GM20431 (cell line): Measurements from ENCODE around the gene MORN1.
"Not testable (repeated sequence)": the region's sequence is repeated elsewhere in the genome, so short reads cannot be mapped to it uniquely, and the experiment has no call there.

ENCODE experiments used
- in situ Hi-C: fragments of 300-500 bp; cut with MseI, MboI; formaldehyde crosslinking; loops from one replicate; pipeline ENCODE4 v1.15.0; 2020; ENCODE audit warnings: low sequenced_read_pairs; ENCODE audit not compliant: unreplicated experiment

The MORN1 gene

DNA sequence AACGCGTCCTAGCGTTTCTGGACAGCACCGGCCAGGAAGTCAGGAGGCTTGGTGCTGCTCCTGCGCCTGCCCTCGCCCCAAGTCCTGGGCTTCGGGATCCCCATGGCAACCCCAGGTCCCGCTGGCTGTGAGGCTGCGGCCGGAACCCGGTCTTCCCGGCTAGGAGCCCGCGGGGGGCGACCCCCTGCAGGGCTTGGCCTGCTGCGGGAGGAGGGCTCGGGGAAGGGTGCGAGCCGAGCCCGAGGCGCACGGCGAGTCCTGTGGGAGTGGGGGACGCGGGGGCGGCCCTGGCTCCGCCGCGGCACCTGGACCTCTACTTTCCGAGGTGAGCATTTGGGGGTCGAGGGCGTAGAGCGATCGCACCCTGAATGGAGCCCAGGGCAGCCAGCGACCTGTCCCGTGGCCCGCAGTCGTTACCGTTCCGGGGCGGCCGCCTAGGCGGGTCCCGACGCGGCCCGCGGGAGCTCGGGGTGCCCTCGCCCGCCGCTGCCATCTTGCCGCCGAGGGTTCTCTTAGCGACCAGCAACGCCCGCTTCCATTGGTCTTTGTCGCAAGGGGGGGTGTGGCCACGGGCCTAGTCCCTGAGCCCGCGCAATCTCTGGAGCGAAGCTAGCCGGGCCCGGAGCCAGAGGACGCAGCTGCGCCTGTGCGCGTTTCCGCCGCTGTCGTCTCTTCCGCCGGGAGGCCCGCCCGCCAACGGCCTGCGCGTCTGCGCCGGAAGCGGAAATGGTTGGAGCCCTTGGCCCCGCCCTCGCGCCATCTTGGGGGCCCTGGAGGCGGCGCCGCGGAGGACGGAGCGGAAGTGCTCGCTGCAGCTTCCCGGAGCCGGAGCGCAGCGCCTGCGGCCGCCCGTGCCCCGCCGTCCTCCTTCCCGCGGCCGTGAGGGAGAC, at the start of gene MORN1, which contains the start of gene RER1:
Gene MORN1 (minus strand): TSS at position 514 of the 890 bp plus-strand sequence. CDS start 21 bp downstream, at position 493.
Gene RER1 (plus strand): TSS at position 801 of the 890 bp plus-strand sequence. CDS start 3,950 bp downstream, outside the sequence.
- in situ Hi-C loops, result no loop called here

DNA sequence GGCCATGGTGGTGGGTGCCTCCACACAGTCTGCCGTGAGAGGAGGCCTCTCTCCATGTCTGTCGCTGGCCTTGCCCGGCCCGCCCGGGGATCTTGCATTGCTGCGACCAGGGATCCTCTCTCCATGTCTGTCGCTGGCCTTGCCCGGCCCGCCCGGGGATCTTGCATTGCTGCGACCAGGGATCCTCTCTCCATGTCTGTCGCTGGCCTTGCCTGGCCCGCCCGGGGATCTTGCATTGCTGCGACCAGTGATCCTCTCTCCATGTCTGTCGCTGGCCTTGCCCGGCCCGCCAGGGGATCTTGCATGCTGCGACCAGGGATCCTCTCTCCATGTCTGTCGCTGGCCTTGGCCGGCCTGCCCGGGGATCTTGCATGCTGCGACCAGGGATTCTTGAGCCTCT, 49.0 kb upstream of the MORN1 start:
- in situ Hi-C loops, result not testable (repeated sequence)

DNA sequence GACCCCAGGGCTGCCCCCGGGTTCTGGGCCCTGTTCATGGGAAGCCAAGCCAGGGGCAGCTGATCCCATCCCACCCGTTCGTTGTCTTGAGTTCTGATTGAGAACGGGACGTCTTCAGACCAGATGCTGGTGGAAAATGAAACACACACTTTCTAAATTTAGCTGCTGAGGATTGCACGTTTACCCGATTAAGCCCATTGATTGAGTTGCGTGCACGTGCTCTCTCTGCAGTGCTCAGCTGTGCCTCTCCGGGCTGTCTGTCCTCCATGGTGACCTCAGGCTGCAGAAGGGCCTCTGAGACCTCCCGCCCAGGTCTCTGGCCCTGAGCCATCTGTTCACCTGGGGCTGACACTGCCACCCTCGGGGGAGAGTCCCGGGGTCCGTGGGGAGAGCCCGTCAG, 48.0 kb upstream of the MORN1 start:
- in situ Hi-C loops, result no loop called here

DNA sequence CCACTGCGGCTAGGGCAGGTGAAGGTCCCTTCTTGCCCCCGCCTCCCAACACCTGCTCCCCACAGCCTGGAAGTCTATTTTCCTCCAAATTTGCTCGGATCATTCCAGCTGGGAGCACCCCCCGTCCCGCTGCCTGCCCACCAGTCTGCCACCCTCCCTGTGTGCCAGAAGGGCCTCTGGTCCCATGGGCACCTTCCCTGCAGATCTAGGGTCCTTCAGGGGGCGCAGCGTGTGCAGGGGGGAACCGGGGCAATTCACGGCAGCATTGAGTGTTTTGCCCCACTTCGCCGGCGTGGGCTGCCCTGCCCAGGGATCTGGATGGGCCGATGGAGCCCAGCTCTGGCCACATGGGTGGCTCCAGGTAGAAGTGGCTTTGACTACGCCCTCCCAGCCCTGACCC, 47.3 kb upstream of the MORN1 start:
- in situ Hi-C loops, result no loop called here

DNA sequence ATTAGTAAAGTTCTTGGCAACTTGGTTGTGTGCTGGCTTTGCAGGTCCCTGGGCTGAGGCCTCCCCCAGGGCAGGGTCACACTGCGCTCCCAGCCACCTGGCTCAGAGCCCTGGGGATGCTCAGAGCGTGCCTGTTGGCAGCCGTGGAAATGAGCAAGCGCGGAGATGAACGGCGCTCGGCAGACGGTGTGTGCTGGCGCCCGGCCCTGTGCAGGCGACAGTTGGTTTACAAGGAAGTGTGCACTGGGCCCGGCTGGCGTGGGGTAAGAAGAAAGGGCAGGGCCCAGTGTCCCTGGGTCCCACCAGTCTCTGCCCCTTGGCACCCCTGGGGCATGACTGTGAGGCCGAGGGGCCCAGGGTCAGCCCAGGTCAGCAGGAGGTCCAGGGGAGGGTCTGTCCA, 46.7 kb upstream of the MORN1 start:
- in situ Hi-C loops, result no loop called here

DNA sequence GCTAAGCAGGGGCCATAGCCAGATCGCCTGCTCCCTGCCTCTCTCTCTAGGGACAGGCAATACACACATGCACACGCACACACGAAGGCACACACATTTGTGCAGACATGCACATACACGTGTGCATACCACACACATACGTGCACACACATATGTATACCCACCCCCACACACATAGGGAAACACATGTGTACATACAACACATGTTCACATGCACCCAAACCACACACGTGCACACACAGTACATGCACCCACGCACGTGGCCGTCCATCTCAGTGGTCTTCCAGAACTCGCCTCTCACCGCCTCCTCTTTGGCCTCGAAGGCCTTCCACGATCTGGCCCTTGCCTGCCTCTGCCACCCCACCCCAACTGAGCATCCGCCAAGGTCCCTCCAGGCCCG, 46.3 kb upstream of the MORN1 start:
- in situ Hi-C loops, result no loop called here

DNA sequence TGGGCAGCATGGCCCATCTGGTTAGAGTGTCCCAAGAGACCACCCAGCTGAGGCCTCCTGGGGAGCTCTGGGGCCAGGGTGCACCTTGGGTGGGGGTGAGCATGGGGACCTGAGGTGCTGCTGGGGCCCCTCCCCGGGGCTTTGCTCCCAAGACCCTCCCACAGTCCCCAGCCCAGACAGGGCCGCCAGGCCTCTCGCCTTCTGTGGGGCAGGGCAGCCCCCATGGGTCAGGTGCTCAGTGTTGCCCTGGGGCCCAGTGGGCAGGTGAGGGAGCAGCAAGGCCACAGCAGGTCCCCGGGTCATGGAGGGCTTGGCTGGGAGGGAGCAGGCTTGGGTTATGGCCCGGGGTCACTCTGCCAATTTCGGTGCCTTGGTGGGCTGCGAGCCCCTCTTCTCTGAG, 45.5 kb upstream of the MORN1 start:
- in situ Hi-C loops, result no loop called here

DNA sequence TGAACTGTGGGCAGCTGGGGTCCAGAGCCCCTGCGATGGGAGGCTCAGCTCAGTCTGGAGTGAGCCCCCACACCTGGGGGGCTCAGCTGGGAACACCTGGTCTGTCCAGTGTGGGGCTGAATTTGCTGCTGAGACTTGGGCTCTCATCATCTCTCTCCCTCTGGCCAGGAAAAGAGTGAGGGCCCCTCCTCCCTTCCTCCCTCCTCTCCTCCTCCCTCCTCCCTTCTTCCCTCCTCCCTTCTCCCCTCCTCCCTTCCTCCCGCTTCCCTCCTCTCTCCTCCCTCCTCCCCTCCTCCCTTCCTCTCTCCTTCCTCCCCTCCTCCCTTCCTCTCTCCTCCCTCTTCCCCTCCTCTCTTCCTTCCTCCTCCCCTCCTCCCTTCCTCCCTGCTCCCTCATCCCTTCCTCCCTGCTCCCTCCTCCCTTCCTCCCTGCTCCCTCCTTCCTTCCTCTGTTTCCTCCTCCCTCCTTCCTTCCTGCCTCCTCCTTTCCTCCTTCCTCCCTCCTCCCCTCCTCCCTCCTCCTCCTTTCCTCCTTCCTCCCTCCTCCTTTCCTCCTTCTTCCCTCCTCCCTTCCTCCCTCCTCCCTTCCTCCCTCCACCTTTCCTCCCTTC, 44.5 kb upstream of the MORN1 start:
- in situ Hi-C loops, result no loop called here

DNA sequence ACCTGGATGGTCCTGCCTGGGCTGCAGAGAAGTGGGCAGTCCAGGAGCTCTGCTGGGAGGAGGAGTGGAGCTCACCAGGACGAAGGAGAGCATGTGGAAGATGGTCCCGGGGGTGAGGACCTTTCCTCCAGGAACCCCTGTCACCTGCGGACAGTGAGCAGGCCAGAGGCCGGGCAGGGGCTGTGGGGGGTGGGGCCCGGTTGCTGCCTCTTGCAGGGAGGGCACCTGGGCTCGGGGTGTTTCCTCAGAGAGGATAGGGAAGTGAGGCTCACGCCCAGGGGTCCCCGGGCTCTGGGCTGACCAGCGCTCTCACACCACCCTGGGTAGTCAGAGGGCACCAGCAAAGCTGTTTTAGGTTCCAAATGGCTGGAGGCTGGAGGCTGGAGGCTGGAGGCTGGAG, 43.7 kb upstream of the MORN1 start:
- in situ Hi-C loops, result no loop called here

DNA sequence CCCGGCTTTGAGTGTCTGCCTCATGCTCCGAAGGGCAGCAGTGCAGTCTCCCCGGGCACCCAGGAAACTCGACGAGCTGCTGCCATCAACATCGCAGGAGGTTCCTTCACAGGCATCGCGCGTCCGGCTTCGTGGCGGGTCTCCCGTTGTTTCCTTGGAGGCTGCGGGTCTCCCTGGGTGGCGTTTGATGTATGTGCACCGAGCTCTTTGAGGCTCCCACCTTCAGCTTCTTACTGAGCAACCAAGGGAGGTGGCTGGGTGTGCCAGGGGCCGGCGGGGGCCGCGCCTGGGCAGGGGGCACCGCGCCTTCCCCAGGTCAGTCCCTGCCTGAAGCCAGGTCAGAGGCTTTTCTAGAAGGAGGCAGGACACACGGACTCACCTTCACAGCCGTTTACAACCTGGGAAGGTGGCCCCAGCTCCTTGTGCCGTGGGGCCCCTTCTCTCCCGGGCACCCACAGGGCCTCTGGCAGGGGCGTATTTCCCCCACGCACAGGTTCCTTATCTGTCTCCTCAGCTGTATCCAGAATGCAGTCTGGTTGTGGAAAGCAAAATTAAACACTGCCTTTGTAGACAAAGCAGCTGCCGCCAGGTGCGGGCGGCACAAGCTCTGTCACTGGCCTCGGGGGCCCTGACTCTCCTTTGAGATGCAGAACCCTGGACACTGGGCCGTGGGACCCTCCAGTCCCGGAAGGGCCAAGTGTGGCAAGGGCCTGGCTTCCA, 42.7 kb upstream of the MORN1 start:
- in situ Hi-C loops, result no loop called here

DNA sequence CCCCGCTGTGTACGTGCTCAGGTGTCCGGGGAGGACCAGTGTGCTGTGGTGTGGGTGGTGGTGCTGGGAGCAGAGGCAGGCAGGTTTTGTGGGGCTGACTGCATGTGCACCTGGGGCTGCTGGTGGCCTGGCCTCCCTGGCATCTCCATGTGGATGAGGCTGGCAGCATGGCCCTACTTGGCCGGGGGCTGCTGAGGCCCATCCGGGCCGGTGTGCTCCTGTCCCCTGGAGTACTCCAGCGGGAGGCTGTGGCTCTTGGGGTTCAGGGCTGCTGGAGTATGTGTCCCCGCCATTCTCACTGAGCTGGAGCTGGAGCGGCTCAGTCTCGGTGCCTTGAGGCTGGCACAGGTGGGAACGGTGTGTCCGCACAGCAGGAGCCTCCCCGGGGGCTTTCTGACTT, 41.8 kb upstream of the MORN1 start:
- in situ Hi-C loops, result no loop called here

DNA sequence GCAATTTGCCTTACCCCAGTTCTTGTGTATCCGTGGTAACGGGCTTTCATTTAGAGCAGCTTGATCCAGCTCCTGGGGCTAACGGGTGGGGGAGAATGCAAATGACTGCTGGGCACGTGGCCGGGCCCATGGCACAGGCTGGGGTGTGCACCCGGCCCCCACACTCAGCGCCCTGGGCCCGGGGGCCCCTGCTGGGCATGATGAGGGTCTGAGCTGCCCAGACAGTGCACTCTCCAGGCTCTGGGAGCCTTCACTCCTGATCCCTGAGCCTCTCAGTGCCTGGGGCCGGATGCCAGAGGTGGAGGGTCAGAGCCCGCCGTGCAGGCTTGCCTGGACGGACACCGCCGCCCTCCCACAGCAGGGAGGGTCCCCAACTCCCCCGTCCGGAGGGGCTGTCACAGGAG, 41.1 kb upstream of the MORN1 start:
- in situ Hi-C loops, result no loop called here

DNA sequence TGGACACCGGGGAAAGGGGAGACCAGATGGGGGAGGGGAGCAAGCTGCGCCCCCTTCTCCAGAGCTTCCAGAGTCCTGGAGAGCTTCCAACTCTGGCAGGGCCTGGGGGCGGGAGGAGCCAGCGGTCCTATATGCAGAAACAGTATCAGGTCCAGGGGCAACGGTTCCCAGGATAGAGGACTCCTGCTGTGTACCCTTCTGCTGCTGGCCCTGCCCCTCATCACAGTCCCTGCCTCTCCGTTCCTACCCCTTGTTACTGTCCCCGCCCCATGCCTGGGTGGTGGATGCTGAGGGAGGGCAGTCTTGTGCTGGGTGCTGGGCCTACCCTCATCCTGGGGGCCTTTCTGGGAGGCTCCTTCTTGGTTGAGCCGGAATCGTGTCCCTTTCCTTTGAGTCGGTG, 40.2 kb upstream of the MORN1 start:
- in situ Hi-C loops, result no loop called here

DNA sequence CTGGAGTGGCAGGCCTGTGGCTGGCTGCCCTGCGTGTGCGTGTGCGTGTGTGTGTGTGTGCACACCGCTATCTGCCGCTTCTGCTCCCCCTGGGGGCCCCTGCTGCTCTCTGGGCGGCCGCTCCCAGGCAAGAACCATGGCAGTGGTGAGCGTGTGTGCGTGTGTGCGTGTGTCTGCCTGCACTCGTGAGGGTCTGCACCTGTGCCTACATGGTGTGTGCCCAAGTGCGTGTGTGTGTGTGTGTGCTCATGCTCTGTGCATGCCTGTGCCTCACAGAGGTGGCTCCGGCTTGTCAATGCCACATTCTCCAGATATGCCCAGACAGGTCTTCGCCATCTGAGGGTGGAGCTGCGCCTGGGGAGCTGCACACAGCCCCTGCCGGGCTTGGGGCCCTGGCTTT, 39.7 kb upstream of the MORN1 start:
- in situ Hi-C loops, result no loop called here

DNA sequence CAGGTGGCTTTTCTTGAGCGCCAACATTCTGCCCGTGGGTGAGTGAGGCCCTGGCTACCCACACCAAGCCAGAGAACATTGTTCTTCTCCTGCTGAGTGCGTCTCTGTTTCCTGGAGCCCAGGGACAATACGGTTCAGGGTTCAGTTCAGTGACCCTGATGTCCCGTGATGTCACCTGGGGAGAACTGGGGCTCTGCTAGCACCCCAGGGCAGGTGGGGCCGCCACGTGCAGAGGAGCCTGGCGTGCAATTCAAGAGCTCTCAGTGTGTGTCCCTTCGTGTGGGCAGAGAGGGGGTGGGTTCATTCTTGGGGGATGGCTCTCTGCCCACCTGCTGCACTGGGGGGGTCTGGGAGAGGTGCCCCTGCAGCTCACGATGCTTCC, 39.2 kb upstream of the MORN1 start:
- in situ Hi-C loops, result no loop called here

DNA sequence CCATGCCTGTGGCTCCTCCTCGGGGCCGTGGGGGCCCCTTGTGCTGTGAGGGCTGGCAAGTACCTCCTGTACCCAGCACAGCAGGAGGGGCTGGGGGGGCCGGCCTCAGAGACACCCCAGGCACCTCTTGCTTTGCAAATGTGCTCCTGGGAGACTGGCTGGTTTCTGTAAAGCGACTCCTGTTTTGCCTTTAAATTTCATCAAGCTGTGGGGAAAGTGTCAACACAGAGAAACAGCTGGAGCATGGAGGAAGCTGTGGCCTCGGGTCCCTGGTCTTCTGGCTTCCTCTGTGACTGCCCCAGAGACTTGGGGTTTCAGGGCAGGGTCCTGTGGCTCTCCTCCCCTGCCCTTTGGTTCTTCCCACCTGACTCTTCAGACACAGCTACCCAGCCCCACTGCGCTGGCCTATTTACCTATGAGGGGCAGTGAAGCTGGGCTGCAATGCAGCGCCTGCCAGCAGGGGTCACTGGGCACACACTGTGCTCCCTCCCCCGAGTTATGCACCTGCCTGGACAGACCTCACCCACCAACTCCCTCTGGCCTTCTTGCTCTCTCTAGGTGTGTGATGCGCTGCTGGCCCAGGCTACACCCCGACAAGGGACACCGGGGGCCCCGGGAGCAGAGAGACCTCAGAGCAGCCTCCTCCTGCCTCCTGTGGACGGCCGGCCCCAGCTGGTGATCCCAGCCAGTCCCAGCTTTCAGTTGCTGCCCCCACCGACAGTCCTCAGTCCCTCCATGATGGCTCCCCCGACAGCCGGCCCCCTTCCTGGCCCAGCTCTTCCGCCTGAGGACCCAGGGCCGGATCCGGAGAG, 38.6 kb upstream of the MORN1 start:
- in situ Hi-C loops, result no loop called here

DNA sequence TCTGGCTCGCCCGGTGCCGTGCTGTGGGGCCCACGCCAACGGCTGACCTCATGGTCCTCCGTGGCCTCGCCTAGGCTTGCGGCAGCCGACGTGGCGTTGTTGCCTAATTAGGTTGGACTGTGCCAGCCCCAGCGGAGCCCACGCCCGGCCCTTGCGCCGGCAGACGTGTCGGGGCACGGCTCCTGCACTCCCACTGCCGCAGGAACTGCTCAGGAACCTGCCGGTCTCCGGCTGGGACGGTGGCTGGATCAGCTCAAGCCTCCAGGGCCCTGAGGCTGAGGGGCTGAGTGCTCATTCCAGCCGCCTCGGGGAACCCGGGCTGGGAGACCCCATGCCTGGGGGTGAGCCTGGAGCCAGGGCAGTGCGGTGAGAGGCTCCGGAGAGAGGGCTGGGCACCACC, 37.1 kb upstream of the MORN1 start:
- in situ Hi-C loops, result no loop called here

DNA sequence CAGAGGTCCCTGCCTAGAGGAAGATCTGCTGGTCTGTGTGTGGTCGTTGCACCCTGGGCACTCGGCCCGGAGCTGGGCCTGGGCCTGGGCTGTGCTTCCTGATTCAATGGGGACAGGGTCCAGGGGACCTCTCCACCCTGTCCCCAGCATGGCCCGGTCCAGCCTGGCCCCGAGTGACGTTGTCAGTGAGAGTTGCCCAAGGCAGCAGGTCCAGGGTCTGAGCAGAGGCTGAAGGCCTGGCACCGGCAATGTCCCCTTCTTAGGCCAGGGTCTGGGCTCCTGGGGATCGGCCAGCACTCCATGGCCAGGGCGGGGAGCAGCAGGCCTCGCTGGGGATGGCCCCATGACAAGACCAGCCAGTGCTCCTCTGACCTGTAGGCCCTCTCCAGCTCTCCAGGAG, 36.6 kb upstream of the MORN1 start:
- in situ Hi-C loops, result no loop called here

DNA sequence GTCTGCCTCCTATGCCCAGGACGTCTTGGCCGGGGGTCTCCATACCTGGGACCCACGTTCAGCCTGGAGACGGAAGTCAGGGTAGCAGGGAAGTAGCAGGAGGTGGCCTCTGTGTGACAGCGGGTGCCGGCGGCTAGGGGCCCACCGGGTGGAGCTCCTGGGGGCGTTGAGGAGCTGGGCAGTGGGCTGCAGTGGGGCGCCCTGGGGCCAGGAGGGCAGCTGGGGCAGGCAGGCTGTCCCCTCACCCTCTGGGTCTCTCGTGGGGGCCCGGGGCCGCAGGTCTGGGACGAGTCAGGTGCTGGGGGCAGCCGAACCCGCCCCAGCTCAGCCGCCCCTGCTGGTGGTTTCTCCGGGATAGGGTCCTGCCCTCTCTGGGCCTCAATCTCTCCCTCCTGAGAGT, 35.7 kb upstream of the MORN1 start:
- in situ Hi-C loops, result no loop called here

DNA sequence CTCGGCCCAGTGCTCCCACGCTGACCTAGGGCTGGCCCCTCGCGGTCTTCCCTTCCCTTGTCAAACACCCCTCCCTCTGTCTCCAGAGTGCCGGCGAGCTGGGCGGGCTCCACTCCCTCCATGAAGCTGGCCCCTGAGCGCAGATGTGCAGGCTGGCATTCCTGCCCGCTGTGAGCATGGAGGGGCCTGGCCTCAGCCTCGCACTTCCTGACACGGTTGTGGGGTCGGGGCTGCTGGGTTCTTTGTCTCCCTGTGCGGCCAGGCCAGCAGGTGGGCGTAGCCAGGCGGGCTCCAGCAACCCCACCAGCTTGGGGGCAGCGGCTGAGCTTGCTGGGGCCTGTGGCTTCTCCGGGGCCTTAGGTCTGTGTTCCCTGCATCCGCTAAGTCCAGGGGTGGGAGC, 35.2 kb upstream of the MORN1 start:
- in situ Hi-C loops, result no loop called here
